HepG2 (cell line): ENCODE measurements around the gene THOP1. TPM values are rescaled to one million over a fixed set of nuclear protein-coding genes. Genes with fewer than 3 reads are reported as not detected.

Experiments
- ATAC-seq: fragments of 200-7000 bp; cut with Tn5 transposase; 3 replicates; pipeline ENCODE4 v1.9.1; 2020; ENCODE audit warnings: mild to moderate bottlenecking, moderate library complexity
- BruUV-seq: library from RNA; stranded (reverse); fragments of 400-500 nt; replicated peaks from 2 replicates; lab custom pipeline; 2021; lab: Mats Ljungman, UMichigan
- CTCF ChIA-PET: fragments of 300-600 bp; formaldehyde crosslinking; extraction: SDS; loops from one replicate; lab custom pipeline; 2021; ENCODE audit warnings: low total read pairs, inconsistent platforms, low intra/inter-chr PET ratio; lab: Yijun Ruan, JAX
- POLR2A ChIA-PET: fragments of 350-600 bp; sonication (Branson Sonifier 250); formaldehyde crosslinking; loops from one replicate; lab custom pipeline; 2020; ENCODE audit warnings: antibody characterized with exemption, inconsistent platforms; lab: Yijun Ruan, JAX
- DNase-seq: peaks from one replicate; pipeline ENCODE4 v3.0.0-alpha.2; 2015; ENCODE audit warnings: low spot score
- FAIRE-seq: peaks from 3 replicates; lab custom pipeline; 2011; peaks lifted over from hg19 to GRCh38; lab: Jason Lieb, UNC
- H2AFZ ChIP-seq: one replicate; pipeline ENCODE4 v1.6.1; 2011; ENCODE audit warnings: low read length, inconsistent platforms
- H3K27ac ChIP-seq: fragments of 300-600 bp; 3 replicates; pipeline ENCODE4 v1.8.0; 2011; ENCODE audit warnings: mixed run types, mild to moderate bottlenecking, mixed read lengths, low read length, inconsistent platforms; ENCODE audit not compliant: insufficient read depth; ENCODE audit errors: extremely low read length
- H3K27me3 ChIP-seq, 2 experiments: fragments of 200-600 bp in 1 of 2; 2 replicates in 1 of 2; 3 replicates in 1 of 2; pipeline versions ENCODE4 v1.6.0 to v1.8.0; 2011; ENCODE audit warnings: low read length in 2 of 2, mild to moderate bottlenecking in 2 of 2, moderate library complexity in 2 of 2, inconsistent platforms in 1 of 2; ENCODE audit not compliant: insufficient read depth in 2 of 2, control insufficient read depth in 1 of 2
- H3K36me3 ChIP-seq, 2 experiments: fragments of 200-600 bp in 1 of 2; replicated peaks in 1 of 2; 2 replicates in 1 of 2; 3 replicates in 1 of 2; pipeline versions ENCODE4 v1.5.1 to v1.8.0; 2011; ENCODE audit warnings: low read length in 2 of 2, inconsistent platforms in 1 of 2; ENCODE audit not compliant: insufficient read depth in 2 of 2, control insufficient read depth in 1 of 2
- H3K4me1 ChIP-seq: 2 replicates; pipeline ENCODE4 v1.5.1; 2012; ENCODE audit warnings: low read length, inconsistent platforms; ENCODE audit not compliant: insufficient read depth
- H3K4me2 ChIP-seq: 2 replicates; pipeline ENCODE4 v1.6.0; 2011; ENCODE audit warnings: low read depth, low read length, inconsistent platforms
- H3K4me3 ChIP-seq, 3 experiments: fragments of 200-600 bp in 1 of 3; sonication (generic), shearing (Covaris generic) in 1 of 3; replicated peaks in 1 of 3; 2 replicates each; pipeline ENCODE4 v1.5.1; 2011 to 2016; ENCODE audit warnings: low read length in 3 of 3, inconsistent platforms in 2 of 3, low read depth in 2 of 3, mild to moderate bottlenecking in 2 of 3, control low read depth in 1 of 3, mixed read lengths in 1 of 3; ENCODE audit not compliant: insufficient read depth in 1 of 3
- H3K79me2 ChIP-seq: one replicate; pipeline ENCODE4 v1.6.1; 2011; ENCODE audit warnings: low read length, inconsistent platforms; ENCODE audit not compliant: insufficient read depth
- H3K9ac ChIP-seq: 2 replicates; pipeline ENCODE4 v1.6.0; 2011; ENCODE audit warnings: mild to moderate bottlenecking, low read depth, low read length, inconsistent platforms; ENCODE audit not compliant: insufficient read depth
- H3K9me3 ChIP-seq: 2 replicates; pipeline ENCODE4 v1.5.1; 2012; ENCODE audit warnings: mild to moderate bottlenecking, low read length
- H4K20me1 ChIP-seq: 2 replicates; pipeline ENCODE4 v1.6.0; 2011; ENCODE audit warnings: inconsistent platforms, mild to moderate bottlenecking, low read length, moderate library complexity; ENCODE audit not compliant: insufficient read depth
- GABPB1 ChIP-seq: IDR thresholded peaks from 2 replicates; pipeline ENCODE4 v1.6.1; 2016; ENCODE audit warnings: mild to moderate bottlenecking, missing genetic modification reagents, moderate library complexity, missing compliant biosample characterization
- GATAD1 ChIP-seq: IDR thresholded peaks from 2 replicates; pipeline ENCODE4 v1.6.1; 2016; ENCODE audit warnings: missing genetic modification reagents, missing compliant biosample characterization
- PAWR ChIP-seq: sonication (generic); formaldehyde crosslinking; IDR thresholded peaks from 2 replicates; pipeline ENCODE4 v1.4.0; 2020; ENCODE audit warnings: missing genetic modification reagents, mild to moderate bottlenecking, borderline replicate concordance
- REXO4 ChIP-seq: sonication (generic); formaldehyde crosslinking; IDR thresholded peaks from 2 replicates; pipeline ENCODE4 v1.8.0; 2022; ENCODE audit warnings: missing genetic modification reagents, mild to moderate bottlenecking, borderline replicate concordance
- ZNF652 ChIP-seq: IDR thresholded peaks from 2 replicates; pipeline ENCODE4 v1.6.1; 2016; ENCODE audit warnings: low read depth, borderline replicate concordance
- WGBS: methylation state at CpG from one replicate; pipeline ENCODE4 v1.1.6; 2017; ENCODE audit warnings: low lambda C conversion rate; 5-methylcytosine and 5-hydroxymethylcytosine counted together
- in situ Hi-C: cut with HindIII; loops from 2 replicates; pipeline ENCODE4 v1.10.0; 2017; ENCODE audit warnings: low pct_unique_long_range_greater_than_20kb; ENCODE audit not compliant: extremely low pct_ligation_motif_present
- intact Hi-C: fragments of 100-400 bp; cut with micrococcal nuclease; formaldehyde crosslinking; loops from one replicate; pipeline ENCODE4 v1.10.0; 2022; ENCODE audit not compliant: unreplicated experiment
- polyA plus RNA-seq, 8 experiments: library from polyadenylated mRNA; depleted of rRNA in 3 of 8; stranded (reverse) in 7 of 8; unstranded in 1 of 8; fragments of >200 nt; fragmentation: Illumina TruSeq in 4 of 8; extraction: Trizol in 4 of 8; gene quantifications; 2 replicates each; pipeline versions ENCODE4 v1.2.1 to v1.2.3, GENCODE V29; 2011 to 2016; ENCODE audit warnings: low read depth in 4 of 8, missing spikeins in 1 of 8, mixed read lengths in 1 of 8; ENCODE audit not compliant: insufficient read depth in 1 of 8
- total RNA-seq, 5 experiments: library from RNA; depleted of rRNA; stranded (reverse); fragments of >200 nt; fragmentation: Illumina TruSeq; extraction: Trizol; gene quantifications; 2 replicates each; pipeline ENCODE4 v1.2.3, GENCODE V29; 2016; ENCODE audit warnings: low read depth in 1 of 5
- TF ChIP-seq, protein P1 (sequence below): sonication (generic); formaldehyde crosslinking; IDR thresholded peaks from 2 replicates; pipeline ENCODE4 v1.8.1; 2023; ENCODE audit warnings: missing genetic modification reagents, mild to moderate bottlenecking, borderline replicate concordance
- TF ChIP-seq, protein P2 (sequence below): sonication (generic); formaldehyde crosslinking; IDR thresholded peaks from 2 replicates; pipeline ENCODE4 v1.8.0; 2022; ENCODE audit warnings: missing genetic modification reagents, mild to moderate bottlenecking, borderline replicate concordance

THOP1 gene
- total and polyA plus RNA-seq, 2 of the 13 experiments (the other 11 are each of a cell fraction or from before 2014, with no cell fraction given): 74.4 to 116 TPM

DNA sequence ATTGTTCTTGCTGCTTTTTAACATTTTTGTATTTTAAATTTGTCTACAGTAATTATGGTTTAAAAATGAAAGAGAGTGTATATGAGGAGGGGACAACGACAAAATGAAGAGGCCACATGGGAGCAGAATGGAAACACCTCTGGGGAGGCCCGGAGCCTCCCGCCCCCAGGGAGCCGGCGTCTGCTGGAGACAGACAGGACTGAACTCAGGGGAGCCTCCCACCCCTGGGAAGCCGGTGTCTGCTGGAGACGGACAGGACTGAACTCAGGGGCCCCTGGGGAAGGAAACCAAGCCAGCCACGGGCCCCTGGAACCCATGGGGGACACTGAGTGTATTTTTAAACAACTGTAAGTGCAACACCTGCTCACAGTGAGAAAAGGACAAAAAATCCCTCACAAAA, 28.8 kb upstream of the THOP1 start:
- no peak overlapping the region for H3K4me3 ChIP-seq
- 97% methylated on average over 8 of the region's 8 CpGs for WGBS
- intact Hi-C loops: no loop called here
- H3K4me2 ChIP-seq: no peak overlapping the region
- no peaks in the 10 kb centered on the region for H3K4me1 ChIP-seq
- H3K79me2 ChIP-seq: no peaks in the 10 kb centered on the region
- no peaks in the 10 kb centered on the region for H3K27me3 ChIP-seq
- no peaks in the 10 kb centered on the region for H3K9me3 ChIP-seq
- no peak overlapping the region for H3K9ac ChIP-seq
- POLR2A ChIA-PET: no interaction called here
- no peaks in the 10 kb centered on the region for H4K20me1 ChIP-seq
- peaks cover 28 to 41% of the 10 kb centered on the region in 2 experiments; a peak in 4 of 5 replicates for H3K36me3 ChIP-seq
- DNase-seq (no peak), FAIRE-seq (no peak), ATAC-seq (no peak)
- CTCF ChIA-PET: no interaction called here
- TF ChIP-seq PAWR (no peak), GATAD1 (no peak), GABPB1 (CRISPR knock-in tag) (no peak), REXO4 (CRISPR knock-in tag) (no peak), ZNF652 (CRISPR knock-in tag) (no peak)
- TF ChIP-seq, protein P1, sequence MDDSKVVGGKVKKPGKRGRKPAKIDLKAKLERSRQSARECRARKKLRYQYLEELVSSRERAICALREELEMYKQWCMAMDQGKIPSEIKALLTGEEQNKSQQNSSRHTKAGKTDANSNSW: no peak
- TF ChIP-seq, protein P2, sequence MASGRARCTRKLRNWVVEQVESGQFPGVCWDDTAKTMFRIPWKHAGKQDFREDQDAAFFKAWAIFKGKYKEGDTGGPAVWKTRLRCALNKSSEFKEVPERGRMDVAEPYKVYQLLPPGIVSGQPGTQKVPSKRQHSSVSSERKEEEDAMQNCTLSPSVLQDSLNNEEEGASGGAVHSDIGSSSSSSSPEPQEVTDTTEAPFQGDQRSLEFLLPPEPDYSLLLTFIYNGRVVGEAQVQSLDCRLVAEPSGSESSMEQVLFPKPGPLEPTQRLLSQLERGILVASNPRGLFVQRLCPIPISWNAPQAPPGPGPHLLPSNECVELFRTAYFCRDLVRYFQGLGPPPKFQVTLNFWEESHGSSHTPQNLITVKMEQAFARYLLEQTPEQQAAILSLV: no peak
- in situ Hi-C loops: no loop called here
- no TSS peak for BruUV-seq
- no peak overlapping the region for H3K27ac ChIP-seq
- H2AFZ ChIP-seq: no peak overlapping the region
